B cell (primary cell): Measurements from ENCODE around the gene CD101. TPM values are rescaled to one million over a fixed set of nuclear protein-coding genes. Genes with fewer than 3 reads are reported as not detected.

Experiments used
- ATAC-seq: fragments of 200-7000 bp; cut with Tn5 transposase; one replicate; pipeline ENCODE4 v1.10.0; 2021; ENCODE audit warnings: low read depth, mild to moderate bottlenecking, moderate number of reproducible peaks, moderate library complexity
- CTCF ChIA-PET: fragments of 350-600 bp; sonication (Branson Sonifier 250); formaldehyde crosslinking; loops from one replicate; lab custom pipeline; 2021; ENCODE audit warnings: antibody characterized with exemption, inconsistent platforms; lab: Charles Lee
- POLR2A ChIA-PET: fragments of 350-600 bp; sonication (Branson Sonifier 250); formaldehyde crosslinking; loops from one replicate; lab custom pipeline; 2021; ENCODE audit warnings: antibody characterized with exemption; lab: Charles Lee
- DNase-seq: peaks from one replicate; pipeline ENCODE4 v3.0.0; 2013
- H2AFZ ChIP-seq: 2 replicates; pipeline ENCODE4 v1.6.1; 2012; ENCODE audit warnings: mild to moderate bottlenecking, low read depth, low read length; ENCODE audit not compliant: insufficient read depth, poor library complexity, severe bottlenecking
- H3K27ac ChIP-seq, 2 donors: 1 replicate in 1 of 2; 2 replicates in 1 of 2; pipeline ENCODE4 v1.5.1; 2012 to 2013; ENCODE audit warnings: low read length in 2 of 2, mild to moderate bottlenecking in 2 of 2, moderate library complexity in 1 of 2
- H3K27me3 ChIP-seq, 4 experiments: fragments of 200-600 bp in 1 of 4; sonication (generic) in 1 of 4; replicated peaks in 1 of 4; 1 replicate in 2 of 4; 2 replicates in 2 of 4; pipeline versions ENCODE4 v1.6.1 to v1.7.0; 2013 to 2016; ENCODE audit warnings: low read length in 3 of 4, mild to moderate bottlenecking in 2 of 4, mixed read lengths in 1 of 4, moderate library complexity in 1 of 4; ENCODE audit not compliant: insufficient read depth in 4 of 4, control insufficient read depth in 3 of 4; ENCODE audit errors: control extremely low read depth in 1 of 4
- H3K36me3 ChIP-seq, 2 experiments: replicated peaks in 1 of 2; 1 replicate in 1 of 2; 2 replicates in 1 of 2; pipeline versions ENCODE4 v1.6.1 to v1.7.1; 2013; ENCODE audit warnings: low read length in 1 of 2; ENCODE audit not compliant: insufficient read depth in 2 of 2, control insufficient read depth in 1 of 2; ENCODE audit errors: control extremely low read depth in 1 of 2, extremely low read depth in 1 of 2
- H3K4me1 ChIP-seq, 2 donors: fragments of 200-600 bp in 1 of 2; sonication (generic) in 1 of 2; 1 replicate in 1 of 2; 2 replicates in 1 of 2; pipeline versions ENCODE4 v1.5.1 to v1.6.1; 2013 to 2017; ENCODE audit warnings: low read length in 2 of 2; ENCODE audit not compliant: control insufficient read depth in 2 of 2, insufficient read depth in 2 of 2
- H3K4me2 ChIP-seq: replicated peaks from 2 replicates; pipeline ENCODE3; 2012; ENCODE audit warnings: mild to moderate bottlenecking, low read depth, low read length; ENCODE audit not compliant: poor library complexity, severe bottlenecking
- H3K4me3 ChIP-seq, 5 experiments: fragments of 200-600 bp in 1 of 5; sonication (generic) in 1 of 5; 1 replicate in 3 of 5; 2 replicates in 2 of 5; pipeline versions ENCODE4 v1.5.1 to v1.7.0; 2011 to 2016; ENCODE audit warnings: low read length in 4 of 5, mild to moderate bottlenecking in 4 of 5, low read depth in 2 of 5, control low read depth in 1 of 5, moderate library complexity in 1 of 5; ENCODE audit not compliant: insufficient read depth in 1 of 5; ENCODE audit errors: control extremely low read depth in 1 of 5, extremely low read depth in 1 of 5
- H3K79me2 ChIP-seq: fragments of 200-600 bp; sonication (generic); one replicate; pipeline ENCODE4 v1.6.0; 2016; ENCODE audit warnings: low read length; ENCODE audit not compliant: control insufficient read depth, insufficient read depth
- H3K9ac ChIP-seq: fragments of 200-600 bp; sonication (generic); 2 replicates; pipeline ENCODE4 v1.6.1; 2017; ENCODE audit warnings: mild to moderate bottlenecking, low read length, moderate library complexity
- H3K9me3 ChIP-seq, 3 donors: one replicate each; pipeline versions ENCODE4 v1.6.1 to v1.7.1; 2013; ENCODE audit warnings: low read length in 2 of 3; ENCODE audit not compliant: control insufficient read depth in 2 of 3, insufficient read depth in 1 of 3; ENCODE audit errors: control extremely low read depth in 1 of 3
- H4K20me1 ChIP-seq: 2 replicates; pipeline ENCODE4 v1.6.0; 2012; ENCODE audit warnings: mild to moderate bottlenecking, low read length; ENCODE audit not compliant: insufficient read depth, control insufficient read depth, poor library complexity, severe bottlenecking
- H3K27ac Mint-ChIP-seq: one replicate; pipeline ENCODE4 v1.8.0; 2021; ENCODE audit warnings: mixed read lengths
- H3K27me3 Mint-ChIP-seq: one replicate; pipeline ENCODE4 v1.8.0; 2021; ENCODE audit warnings: mixed read lengths
- H3K4me1 Mint-ChIP-seq: one replicate; pipeline ENCODE4 v1.8.0; 2021; ENCODE audit warnings: mixed read lengths
- H3K4me3 Mint-ChIP-seq: one replicate; pipeline ENCODE4 v1.8.0; 2021; ENCODE audit warnings: mixed read lengths
- H3K9me3 Mint-ChIP-seq: one replicate; pipeline ENCODE4 v1.8.0; 2022; ENCODE audit warnings: mixed read lengths; ENCODE audit not compliant: insufficient read depth
- CTCF ChIP-seq: fragments of 200-600 bp; IDR thresholded peaks from one replicate; pipeline ENCODE4 v1.8.0; 2022; ENCODE audit warnings: antibody characterized with exemption, mild to moderate bottlenecking
- EZH2 ChIP-seq: IDR thresholded peaks from 2 replicates; pipeline ENCODE4 v1.6.1; 2012; ENCODE audit warnings: borderline replicate concordance, low read depth, mild to moderate bottlenecking, moderate library complexity, low read length; ENCODE audit not compliant: insufficient read depth, poor library complexity, severe bottlenecking
- WGBS: methylation state at CpG from one replicate; pipeline ENCODE4 v1.1.5; 2013; ENCODE audit warnings: missing lambda C conversion rate; ENCODE audit not compliant: insufficient coverage; 5-methylcytosine and 5-hydroxymethylcytosine counted together
- intact Hi-C: fragments of 100-400 bp; cut with micrococcal nuclease; formaldehyde crosslinking; loops from one replicate; pipeline ENCODE4 v1.10.0; 2022
- polyA plus RNA-seq: library from polyadenylated mRNA; depleted of rRNA; stranded (reverse); fragments of >200 nt; gene quantifications from 2 replicates; pipeline ENCODE4 v1.2.3, GENCODE V29; 2012
- total RNA-seq, 2 donors: library from RNA; stranded (reverse); fragments of 120-200 nt in 1 of 2; gene quantifications; 1 replicate in 1 of 2; 2 replicates in 1 of 2; pipeline versions ENCODE4 v1.2.3 to v1.2.4, GENCODE V29; 2013 to 2022

Gene CD101
- total and polyA plus RNA-seq, 2 donors (not counting 1 experiment from before 2014, with no cell fraction given): 0.19 TPM; not detected in 1

- H3K9ac ChIP-seq: no peak overlapping the region
- no peaks in the 10 kb centered on the region for H4K20me1 ChIP-seq
- no peaks in the 10 kb centered on the region for H3K27me3 Mint-ChIP-seq
- CTCF ChIA-PET: no interaction called here
- TF ChIP-seq EZH2 (no peak), CTCF (no peak)
- WGBS: 100% methylated on average over 2 of the region's 2 CpGs
- no peaks in the 10 kb centered on the region for H3K79me2 ChIP-seq
- H3K9me3 Mint-ChIP-seq: no peaks in the 10 kb centered on the region
- no peaks in the 10 kb centered on the region for H3K27me3 ChIP-seq
- intact Hi-C loops: no loop called here
- H3K4me1 ChIP-seq: no peaks in the 10 kb centered on the region
- H3K27ac Mint-ChIP-seq: no peak overlapping the region
- POLR2A ChIA-PET: no interaction called here
- ATAC-seq (no peak), DNase-seq (no peak)
- no peak overlapping the region for H2AFZ ChIP-seq
- H3K36me3 ChIP-seq: no peaks in the 10 kb centered on the region
- H3K4me2 ChIP-seq: no peak overlapping the region
- no peaks in the 10 kb centered on the region for H3K9me3 ChIP-seq
- no peak overlapping the region for H3K4me3 Mint-ChIP-seq
- H3K4me3 ChIP-seq: no peak overlapping the region
- H3K4me1 Mint-ChIP-seq: no peaks in the 10 kb centered on the region
- H3K27ac ChIP-seq: no peak overlapping the region
Observed at GRCh38 chr1:116958977-116959376, 42.6 kb upstream of the CD101 start.

GRCh38 chr1:116961606-116962005, 40.0 kb upstream of the CD101 start:
- Histone ChIP-seq H3K4me1 (no peaks in the 10 kb centered on the region), H3K27ac (no peak overlapping the region), H3K9ac (no peak overlapping the region), H3K9me3 (no peaks in the 10 kb centered on the region), H4K20me1 (no peaks in the 10 kb centered on the region), H3K4me3 (no peak overlapping the region), H3K4me2 (no peak overlapping the region), H3K36me3 (no peaks in the 10 kb centered on the region), H2AFZ (no peak overlapping the region), H3K27me3 (no peaks in the 10 kb centered on the region), H3K79me2 (no peaks in the 10 kb centered on the region)
- H3K4me1 Mint-ChIP-seq: no peaks in the 10 kb centered on the region
- 93% methylated on average over 5 of the region's 6 CpGs for WGBS
- no peak for DNase-seq
- CTCF ChIA-PET: no interaction called here
- TF ChIP-seq CTCF (no peak), EZH2 (no peak)
- ATAC-seq: no peak
- intact Hi-C loops: no loop called here
- H3K9me3 Mint-ChIP-seq: no peaks in the 10 kb centered on the region
- no peak overlapping the region for H3K27ac Mint-ChIP-seq
- H3K4me3 Mint-ChIP-seq: no peak overlapping the region
- POLR2A ChIA-PET: no interaction called here
- no peaks in the 10 kb centered on the region for H3K27me3 Mint-ChIP-seq
